Stimulated activated naive CD4-positive, alpha-beta T cell treated with Interleukin-2 at 50 U/mL for 16 hours (primary cell): ENCODE measurements around the gene ANO6.

Experiments
- DNase-seq: peaks from one replicate; lab custom pipeline; 2025; lab: John Stamatoyannopoulos, UW

The ANO6 gene

DNA sequence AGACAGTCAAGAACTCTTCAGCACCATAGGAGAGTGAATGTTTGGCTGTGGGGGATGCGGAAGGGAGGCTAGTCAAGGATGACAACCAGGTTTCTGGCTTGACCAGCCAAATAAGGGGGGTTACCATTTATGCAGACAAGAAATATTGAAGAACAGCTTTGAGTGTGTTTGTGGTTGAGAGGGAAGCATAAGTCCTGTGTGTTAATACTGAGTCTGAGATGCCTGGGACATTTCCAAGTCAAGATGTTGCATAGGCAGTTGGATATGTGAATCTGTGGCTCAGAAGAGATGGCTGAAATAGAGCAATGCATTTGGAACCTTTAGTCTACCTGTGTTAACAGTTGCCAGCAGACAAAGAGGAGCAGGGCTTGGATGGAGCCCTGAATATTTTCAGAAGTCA is 66.1 kb downstream of the ANO6 start:
- no peak for DNase-seq

DNA sequence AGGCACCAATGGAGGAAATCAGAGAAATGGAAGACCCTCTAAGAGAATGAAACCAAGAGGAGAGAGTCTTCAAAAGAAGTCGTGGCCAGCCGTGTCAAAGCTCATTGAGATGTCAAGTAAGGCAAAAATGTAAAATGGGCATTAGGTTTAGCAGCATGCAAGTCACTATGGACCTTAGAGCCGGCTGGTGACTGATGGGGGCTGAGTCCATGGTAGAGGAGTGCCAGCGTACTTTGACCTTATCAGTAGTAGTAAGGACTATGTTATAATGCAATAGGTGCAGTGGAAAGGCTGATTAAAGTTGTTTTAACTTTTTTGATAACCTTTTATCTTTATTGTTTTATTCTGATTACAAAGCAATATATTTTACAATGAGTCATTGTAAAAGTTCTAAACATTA is 66.5 kb downstream of the ANO6 start:
- DNase-seq = no peak

DNA sequence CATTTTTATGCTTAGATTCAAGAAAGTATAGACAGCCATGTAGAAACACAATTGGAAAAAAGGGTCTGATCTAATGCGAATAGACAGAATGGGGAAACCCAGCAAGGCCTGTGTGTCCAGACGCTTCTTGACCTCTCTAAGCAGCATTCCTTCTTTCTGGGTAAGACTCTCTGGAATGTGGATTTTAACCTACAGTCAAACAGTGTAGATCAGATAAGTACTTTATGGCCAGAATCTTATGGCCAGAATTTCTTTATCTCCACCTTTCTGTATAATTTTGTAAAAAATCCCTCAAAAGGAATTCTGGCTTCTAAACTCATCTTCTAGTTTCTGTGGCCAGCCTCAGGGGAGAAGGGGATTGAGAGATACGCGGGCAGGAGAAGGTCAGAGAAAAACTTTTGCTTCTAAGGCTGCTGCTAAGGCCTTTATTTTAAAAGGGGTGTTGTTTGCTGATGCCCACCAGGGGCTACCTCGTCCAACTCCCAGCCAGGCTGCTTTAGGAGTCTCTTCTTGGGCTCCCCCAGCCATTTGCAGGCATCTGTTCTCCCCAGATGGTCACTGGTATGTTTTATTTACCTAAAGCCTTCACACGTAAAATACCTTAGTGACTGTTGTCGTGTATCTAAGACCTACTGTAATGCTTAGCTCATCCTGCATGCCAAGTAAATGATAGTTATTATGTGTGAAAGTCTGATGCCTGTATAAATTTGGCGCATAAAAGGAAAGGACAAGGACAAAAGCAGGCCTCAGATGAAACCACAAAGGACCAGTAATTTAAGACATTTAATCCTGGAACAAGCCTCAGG is 68.4 kb downstream of the ANO6 start:
- DNase-seq = no peak

DNA sequence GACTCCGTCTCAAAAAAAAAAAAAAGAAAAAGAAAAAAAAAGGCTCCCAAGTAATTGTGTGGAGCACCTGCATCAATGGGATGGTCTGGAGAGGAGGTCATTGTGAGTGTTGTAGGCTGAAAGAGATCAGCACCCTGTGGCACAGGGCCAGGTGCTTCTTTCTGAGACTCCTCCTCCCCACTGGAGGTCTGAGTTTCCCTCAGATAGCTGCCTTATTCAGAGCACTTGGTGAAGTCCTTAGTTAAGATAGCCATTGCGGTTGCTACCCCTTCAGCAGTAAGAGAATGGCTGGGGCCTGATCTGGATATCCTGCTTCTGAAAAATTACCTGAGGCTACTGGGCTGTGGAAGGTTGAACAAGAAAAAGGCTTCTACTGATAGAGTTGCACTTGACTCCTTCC is 69.8 kb downstream of the ANO6 start:
- no peak for DNase-seq

DNA sequence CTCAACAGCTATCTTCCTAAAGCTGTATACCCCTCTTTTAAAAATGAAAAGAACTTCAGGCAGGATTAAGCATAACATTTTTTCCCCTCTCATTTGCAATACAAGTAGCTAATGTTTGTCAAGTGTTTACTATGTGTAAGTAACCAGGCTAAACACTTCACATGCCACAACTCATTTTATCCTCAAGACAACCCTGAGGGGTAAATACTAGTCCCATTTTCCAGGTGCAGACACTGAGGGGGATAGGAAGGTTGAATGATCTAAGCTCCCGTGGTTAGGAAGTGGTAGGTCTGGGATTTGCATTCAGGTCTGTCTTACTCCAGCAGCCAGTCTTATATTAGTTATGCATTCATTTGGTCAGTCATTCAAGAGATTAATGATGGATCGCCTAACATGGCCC is 70.7 kb downstream of the ANO6 start:
- DNase-seq = no peak

DNA sequence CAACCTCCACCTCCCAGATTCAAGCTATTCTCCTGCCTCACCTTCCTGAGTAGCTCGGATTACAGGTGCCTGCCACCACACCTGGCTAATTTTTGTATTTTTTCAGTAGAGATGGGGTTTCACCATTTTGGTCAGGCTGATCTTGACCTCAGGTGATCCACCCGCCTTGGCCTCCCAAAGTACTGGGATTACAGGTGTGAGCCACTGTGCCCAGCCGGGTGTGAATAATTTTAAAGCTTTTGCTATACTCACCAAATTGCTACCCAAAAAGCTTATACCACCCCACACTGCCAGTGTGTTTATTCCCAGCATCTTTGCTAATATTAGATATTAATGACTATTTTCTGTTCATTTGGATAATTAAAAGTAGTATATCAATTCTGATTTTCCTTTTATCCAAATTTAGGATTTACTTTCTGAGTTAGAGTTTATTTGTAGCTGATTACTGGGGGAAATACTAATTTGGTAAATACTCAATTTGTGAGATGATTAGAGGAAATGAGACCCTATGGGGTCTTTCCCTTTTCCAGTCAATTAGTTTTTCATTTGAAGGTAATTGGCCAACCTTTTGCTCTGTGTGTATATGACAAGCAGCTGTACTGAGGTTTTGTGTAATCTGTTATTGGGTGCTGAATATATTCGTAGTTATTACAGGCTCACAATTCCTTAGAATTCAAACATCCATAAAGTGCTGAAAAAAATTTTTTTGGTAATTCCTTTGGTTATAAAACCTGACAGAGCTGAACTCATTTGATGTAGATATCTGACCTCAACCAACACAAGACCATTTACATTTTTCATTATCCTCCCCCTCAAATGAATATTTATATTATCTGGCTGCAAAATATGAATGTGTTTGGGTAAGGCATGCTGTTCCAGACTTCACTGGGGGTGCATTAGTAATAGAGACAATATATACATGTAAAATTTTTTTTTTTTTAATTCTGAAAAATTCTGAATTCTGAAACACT is 73.6 kb downstream of the ANO6 start:
- no peak for DNase-seq

DNA sequence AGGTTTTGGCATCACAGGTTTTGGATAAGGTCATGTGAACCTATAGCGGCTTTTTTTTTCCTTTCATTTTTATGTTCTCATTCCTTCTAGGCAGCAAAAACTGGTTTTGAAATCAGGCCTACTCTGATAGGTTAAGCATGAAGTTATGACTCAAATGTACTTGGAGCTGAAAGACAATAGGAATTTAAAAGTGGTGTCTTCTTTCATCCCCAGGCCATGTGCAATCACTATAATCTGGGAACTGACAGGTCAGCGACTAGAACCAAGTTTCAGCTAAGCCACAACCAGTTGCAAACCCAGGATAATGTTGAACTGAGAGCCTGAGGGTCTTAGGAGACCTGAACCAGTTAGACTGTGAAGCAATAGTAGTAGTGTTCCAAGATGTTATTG is 74.3 kb downstream of the ANO6 start:
- DNase-seq = no peak

DNA sequence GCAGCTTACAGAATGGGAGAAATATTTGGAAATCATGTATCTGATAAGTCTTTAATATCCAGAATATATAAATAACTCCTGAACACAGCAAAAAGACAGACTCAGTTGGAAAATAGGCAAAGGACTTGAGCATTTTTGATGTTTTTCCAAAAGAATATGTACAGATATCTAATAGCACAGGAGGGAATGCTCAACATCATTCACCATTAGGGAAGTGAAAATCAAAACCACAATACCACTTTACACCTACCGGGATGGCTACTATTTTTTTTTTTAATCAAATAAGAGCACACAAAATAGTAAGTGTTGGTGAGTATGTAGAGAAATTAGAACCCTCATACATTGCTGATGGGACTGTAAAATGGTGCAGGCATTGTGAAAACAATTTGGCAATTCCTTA is 75.6 kb downstream of the ANO6 start:
- DNase-seq = no peak

DNA sequence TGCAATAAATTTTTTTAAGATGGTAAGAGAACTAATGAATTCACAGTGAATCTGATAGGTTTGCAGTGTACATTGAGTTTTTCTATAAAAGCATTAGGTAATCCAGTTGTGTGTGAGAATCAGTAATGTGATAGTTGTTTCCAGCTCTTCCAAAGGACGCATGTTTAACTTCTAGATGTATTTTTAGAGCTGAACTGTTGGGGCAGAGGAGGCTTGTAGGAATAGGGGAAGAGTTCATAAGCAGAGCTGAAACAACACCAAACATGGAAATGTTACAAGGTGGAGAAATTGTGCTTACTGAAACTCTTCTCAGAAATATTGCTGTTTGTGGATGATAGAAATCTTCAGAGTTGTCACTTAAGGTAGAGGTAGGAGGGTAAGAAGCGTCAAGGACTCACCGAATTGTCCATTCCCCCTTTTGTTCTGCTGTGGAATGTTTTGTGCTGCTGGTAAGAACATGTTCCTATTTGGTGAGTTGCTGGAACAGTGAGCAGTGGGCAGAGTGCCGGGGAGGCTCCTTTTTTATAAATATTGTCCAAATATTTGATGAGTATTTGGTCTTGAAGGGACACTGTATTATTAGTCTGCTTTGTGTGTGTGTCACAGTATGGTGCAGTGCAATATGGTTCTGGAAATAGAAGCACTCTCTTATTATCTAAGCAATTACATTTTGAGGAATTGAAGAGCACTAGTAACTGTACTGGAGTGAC is 76.7 kb downstream of the ANO6 start:
- DNase-seq = no peak

DNA sequence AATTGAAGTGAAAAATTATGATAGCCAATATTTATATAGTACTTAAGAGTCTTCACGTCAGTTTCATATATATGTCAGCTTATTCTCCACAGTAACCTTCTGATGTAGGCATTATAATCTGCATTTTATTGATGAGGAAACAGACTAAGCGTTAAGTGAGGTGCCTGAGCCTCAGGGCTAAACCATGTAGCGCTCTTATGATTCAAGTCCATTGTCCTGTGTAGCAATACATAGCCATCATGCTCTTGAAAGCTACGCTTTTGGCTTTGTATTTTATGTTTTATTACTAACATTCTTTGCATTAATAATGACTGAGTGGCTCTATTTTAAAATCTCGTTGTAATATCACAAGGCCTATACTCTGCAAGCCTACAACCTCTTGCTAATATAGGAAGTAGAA is 79.0 kb downstream of the ANO6 start:
- DNase-seq = no peak

DNA sequence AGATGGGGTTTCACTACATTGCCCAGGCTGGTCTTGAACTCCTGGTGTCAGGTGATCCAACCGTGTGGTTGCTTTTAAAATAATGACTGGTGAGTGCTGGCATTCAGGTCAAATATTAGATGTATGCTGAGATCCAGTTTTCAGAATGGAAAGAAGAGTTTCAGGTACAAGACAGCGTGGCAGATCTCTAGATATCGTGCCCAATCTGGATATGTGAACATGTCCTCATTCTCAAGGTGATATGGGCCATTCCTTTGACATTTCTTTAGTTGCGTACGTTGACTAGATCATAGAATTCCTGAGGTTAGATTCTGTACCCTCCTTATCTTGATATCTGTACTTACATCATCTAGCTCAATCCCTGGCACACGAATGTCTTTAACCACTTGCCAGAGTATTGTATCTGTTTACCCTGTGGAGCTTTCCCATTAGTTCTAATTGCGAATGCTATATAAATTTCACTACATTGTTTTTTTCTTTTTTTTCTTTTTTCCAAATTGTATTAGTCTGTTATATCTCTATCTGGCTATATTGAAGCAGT is 80.2 kb downstream of the ANO6 start:
- no peak for DNase-seq

DNA sequence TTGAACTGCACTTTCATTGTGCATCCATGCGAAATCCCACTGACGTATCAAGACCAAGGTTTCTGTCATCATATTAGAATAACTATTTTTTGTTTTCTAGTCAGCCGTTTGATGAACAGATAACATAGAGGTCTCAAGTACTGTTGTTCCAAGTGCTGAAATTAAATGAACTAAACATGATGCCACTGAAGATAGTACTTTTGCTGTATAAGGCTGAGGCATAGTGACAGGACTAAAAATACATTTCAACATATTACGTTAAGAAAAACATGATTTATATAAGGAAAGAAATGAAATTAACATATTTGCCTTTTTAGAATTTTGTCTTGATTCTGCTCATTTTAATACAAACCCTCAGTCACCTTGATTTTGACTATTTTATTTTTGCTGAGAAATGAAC is 82.2 kb downstream of the ANO6 start:
- DNase-seq = no peak

DNA sequence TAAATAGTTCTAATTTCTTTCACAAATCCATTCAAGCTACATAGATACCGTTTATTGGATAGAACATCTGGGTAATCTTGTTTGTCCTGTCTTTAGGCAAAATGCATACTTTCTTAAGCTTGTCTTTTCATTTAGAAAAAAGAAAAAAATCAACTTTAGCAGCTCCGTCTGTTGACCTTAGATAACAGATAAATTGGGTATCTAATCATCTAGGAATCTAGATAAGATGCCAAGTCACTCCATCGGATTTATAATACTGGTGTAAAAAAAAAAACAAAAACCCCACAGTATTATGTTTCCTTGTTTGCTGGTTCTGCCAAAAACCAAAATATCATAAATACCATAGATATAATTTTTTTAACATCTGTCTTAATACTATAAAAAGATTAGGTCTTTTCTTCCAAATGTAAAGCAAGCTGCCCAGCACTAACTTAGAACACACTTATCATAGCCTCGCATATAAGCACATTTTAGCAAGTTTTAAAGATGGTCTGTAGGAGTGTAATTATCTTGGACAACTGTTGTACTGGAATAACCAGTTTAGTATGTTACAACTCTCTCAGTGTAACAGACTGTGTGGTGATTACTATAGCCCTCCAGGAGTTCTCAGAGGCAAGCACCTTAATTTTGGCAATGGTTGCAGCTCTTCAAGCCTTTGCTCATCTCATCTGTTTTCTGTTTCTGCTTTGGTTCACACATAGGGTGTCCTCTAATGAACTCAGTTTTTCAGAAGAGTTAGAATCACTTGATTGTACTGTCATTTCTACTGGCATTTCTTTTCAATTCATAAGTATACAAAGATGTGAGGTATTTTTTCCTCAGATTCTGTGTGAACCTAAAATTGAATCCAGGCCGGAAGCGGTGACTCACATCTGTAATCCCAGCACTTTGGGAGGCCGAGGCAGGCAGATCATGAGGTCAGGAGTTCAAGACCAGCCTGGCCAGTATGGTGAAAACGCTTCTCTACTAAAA is 83.1 kb downstream of the ANO6 start:
- DNase-seq = no peak

DNA sequence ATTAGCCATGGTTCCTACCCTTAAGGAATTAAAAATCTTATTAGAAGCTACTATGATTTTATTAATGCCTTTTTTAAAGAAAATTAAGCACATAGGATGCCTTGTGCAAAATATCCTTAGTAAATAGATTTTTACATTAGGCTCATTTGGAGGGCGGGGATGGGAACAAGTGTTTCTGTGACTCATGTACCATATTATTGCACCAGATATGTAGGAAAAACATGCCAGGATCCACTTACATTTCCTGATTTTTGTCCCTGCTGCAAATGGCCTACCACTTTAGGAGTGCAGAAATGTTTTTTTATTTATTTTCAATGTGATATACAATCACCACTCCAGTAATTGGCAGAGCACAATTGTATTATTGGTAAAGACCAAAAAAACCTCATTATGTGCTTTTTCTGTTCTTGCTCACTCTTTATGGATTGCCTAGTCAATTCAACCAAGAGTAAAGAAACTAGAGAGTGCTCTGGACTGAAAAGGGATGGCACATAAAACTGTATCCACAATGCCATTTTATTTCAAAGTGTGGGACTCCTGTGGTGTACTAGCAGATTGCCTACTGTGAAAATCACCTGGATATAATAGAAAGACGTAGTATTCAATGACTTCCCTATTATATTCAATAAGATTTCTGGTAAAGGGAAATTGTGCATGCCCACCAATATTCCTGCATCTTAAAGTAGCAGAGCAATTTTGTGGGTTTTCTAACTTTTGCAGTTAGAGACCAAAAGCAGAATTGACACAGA is 86.9 kb downstream of the ANO6 start:
- DNase-seq = no peak

DNA sequence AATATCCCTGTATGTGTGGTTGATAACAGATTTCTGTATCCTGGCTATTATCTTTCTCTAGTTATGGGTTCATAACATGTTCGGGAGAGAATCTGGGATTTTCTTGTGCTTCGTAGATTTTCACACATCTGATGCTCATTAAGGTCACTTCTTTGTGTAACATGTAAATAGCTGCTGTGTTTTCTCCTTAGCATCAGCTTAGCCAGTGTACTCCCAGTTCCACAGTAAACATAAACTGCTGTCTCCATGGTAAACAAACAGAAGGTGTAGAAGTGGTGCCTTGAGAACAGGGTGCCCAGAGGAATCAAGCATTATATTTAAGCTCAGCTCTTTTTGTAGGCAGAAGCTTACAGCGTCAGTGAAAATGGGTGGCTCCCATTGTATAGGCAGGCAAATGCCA is 88.0 kb downstream of the ANO6 start:
- no peak for DNase-seq

DNA sequence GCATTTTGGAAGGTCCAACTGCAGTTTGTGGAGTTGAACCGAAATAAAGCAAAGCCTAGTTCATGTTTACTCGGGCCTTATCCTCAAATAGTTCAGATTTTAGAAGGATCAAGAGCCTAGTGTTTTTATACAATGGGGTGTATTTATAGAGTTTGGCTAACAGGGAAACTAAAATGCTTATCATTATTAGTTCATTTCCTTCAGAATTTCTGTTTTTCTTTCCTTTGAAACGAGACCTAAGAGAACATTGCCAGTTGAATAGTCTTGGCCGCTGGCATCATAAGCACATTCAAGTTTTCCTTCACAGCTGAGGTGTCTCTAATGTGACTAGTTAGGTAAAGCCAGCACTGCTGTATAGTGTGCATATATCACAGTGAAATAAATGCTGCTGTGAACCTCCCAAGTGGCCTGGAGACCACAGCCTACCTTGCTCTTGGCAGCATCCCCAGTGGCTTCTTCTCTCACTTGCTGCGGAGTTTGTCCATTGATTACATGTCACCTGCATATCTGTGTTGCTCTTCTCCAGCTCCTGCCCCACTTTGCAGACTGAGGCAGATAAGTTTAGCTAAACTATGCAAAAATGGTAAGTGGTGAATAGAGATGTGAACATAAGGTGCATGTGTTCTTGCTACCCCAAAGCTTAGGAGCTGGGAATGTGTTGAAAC is 88.8 kb downstream of the ANO6 start:
- no peak for DNase-seq

DNA sequence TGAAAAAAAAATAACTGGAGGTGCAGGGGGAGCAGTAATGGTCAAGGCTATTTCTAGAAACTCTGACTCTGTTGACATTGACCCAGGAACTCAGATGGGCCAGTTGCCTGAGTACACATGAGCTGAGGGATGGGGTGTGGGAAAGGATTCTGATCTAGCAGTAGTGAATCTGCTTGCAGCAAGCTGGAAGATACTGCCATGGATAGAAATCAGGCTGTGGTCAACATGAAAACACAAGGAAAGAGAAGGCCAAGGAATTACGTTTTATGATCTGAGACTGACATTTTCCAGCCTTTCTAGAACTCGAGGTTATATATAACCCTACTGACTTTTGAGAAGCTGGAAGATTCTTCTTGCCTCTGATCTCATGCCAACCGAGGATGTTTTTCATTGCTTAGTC is 90.0 kb downstream of the ANO6 start:
- no peak for DNase-seq

DNA sequence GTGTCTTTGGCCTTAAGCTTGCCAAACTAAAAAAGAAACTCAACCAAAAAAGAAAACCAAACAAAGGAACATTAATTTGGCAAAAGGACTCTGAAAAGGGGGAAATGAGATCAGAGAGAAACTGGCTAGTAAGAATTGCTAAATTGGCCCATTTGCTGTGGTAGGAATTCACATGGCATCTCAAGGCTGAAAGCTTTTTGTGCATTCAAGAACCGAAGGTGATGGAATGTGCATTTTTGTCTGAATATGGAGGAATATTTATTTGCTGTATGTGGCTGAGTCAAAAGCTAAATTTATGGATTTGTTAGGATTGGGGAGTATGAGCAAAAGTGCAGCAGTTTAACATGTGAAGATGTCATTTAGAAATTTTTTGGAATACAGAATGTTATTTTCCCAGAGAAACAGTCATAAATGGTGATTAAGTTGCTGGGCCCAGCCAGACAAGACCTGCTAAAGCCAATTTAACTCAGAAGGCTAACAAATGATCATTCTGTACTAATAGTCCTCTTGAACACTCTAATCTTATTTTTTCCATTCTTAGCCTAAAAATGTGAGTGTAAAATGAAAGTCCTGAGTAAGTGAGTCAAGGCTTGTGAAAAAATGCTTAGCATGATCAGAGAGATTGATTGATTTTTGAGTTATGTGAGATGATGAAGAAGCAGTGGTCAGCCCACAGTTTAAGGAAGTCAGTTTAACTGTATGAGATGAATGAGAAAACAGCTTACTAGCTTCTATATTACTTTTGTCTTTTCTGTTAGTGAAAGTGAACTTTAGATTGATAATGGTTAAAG is 94.1 kb downstream of the ANO6 start:
- DNase-seq = no peak

DNA sequence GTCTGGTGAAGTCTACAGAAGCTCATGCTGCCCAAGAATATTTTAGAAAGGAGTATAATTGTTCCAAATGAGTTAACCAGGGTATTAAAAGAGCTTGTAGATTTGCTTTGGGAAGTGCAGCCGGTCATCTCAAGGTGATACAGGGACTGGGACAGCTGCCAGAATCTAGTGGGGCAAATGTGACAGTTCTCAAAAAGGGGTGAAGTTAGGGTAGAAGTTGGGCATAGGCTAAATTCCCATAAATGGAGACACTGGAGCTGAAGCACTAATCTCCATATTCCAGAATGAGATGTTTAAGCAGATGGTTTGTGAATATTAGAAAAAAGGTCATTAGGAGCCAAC is 94.7 kb downstream of the ANO6 start:
- DNase-seq = no peak
